Left renal pelvis (tissue), 4 donors: ENCODE data around the gene PDE6B. TPM values are rescaled to one million over a fixed set of nuclear protein-coding genes. Genes with fewer than 3 reads are reported as not detected.
"Not testable (repeated sequence)": the region's sequence is repeated elsewhere in the genome, so short reads cannot be mapped to it uniquely, and the experiment has no call there.

Source experiments
- DNase-seq, 4 donors: peaks; one replicate each; pipeline ENCODE4 v3.0.0-alpha.2; 2013; ENCODE audit warnings: low read depth in 4 of 4, low spot score in 3 of 4
- polyA plus RNA-seq, 4 donors: library from polyadenylated mRNA; unstranded; fragments of 120-200 nt; gene quantifications; one replicate each; pipeline ENCODE4 v1.2.1, GENCODE V29; 2013; ENCODE audit not compliant: insufficient read length in 4 of 4

PDE6B gene
- polyA plus RNA-seq, 4 donors: 10.7 to 48.6 (median 34.6) TPM

- DNase-seq: no peak
These were observed 9.2 kb downstream of the PDE6B start for GRCh38 chr4:634599-634985.

- not testable (repeated sequence) for DNase-seq
These were observed 9.9 kb downstream of the PDE6B start for GRCh38 chr4:635066-635835.

GRCh38 chr4:635851-636627, 10.7 kb downstream of the PDE6B start:
- no peak for DNase-seq

- DNase-seq: no peak
These were observed 11.3 kb downstream of the PDE6B start for GRCh38 chr4:636628-637159.

DNA sequence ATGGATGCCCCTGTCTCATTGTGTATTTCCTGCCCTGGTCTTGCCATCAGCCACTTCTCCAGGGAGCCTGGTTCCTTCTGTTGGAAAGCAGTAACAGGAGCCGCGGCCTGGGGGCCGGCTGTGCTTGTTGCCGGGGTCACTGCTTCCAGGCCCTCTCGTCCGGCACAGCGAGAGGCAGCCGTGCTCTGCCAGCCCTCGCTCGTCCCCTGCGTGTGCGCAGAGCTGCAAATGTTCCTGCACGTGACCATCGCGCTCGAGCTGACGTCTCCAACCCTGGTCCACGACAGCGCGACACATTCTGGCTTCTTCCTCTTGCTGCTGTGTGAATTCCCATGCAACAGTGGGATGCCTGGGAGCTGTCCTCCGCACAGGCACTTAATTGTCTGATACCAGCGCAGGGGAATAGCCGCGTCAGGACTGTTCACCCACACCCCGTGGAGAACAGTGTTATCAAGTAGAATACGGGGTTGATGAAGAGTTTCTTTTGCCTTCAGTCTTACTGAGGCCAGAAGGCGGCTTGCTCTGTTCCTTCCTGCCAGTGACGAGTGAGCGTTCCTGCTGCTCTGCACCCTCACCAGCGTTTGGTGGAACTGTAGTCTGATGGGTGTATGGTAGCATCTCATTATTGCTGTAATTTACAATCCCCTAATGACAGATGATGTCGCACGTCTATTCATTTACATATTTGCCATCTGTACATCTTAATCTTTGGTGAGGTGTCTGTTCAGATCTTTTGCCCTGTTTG, 12.3 kb downstream of the PDE6B start:
- no peak for DNase-seq

GRCh38 chr4:642366-642765, 17.0 kb downstream of the PDE6B start:
- DNase-seq: not testable (repeated sequence)

- no peak for DNase-seq
These were observed 21.1 kb downstream of the PDE6B start for GRCh38 chr4:646460-646859.

DNA sequence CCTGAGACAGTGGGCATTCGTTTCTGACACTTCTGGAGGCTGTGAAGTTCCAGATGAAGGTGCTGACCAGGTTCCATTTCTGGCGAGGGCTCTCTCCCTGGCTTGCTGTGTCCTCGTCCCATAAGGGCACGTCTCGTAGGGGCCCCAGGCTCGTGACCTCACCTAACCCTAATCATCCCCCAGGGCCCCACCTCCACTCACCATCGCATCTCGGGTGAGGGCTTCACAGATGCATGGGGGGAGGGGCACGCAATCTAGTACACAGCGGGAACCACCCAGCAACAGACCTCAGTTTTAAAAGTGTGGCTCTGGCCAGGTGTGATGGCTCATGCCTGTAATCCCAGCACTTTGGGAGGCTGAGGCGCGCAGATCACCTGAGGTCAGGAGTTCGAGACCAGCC, 22.1 kb downstream of the PDE6B start:
- no peak for DNase-seq

DNA sequence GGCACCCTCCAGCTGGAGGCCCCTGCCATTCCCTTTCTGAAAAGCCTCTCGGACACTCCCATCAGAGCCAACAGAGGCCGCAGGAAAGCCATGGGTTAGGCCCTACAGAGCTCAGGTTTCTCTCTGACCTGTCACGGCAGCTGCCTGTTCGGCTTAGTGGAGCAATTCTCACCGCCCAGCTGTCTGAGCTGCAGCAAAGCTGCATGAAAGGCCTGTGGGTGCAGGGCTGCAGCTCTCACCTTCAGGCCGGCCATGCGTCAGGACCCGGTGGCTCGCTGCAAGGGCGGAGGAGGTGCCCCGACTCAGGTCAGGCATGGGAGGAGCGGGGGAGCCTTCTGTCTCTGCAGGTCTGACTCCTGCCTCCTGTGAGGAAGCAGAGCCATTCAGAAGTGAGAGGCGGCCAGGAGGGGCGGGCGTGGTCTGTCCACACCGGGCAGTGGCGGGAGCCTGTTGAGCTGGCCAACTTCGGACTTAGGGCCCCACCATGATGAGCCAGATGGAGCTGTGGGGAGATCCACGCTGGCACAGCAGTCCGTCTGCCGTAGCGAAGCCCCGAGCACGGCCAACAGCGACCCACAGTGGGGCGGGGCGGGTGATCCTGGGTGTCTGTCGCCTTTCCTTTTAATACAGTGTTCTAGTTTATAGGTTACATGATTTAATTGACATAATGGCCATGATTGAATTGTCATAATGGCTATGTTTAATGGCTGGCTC, 23.4 kb downstream of the PDE6B start:
- DNase-seq: peak in 1 of 4 donors; percentile 57

DNA sequence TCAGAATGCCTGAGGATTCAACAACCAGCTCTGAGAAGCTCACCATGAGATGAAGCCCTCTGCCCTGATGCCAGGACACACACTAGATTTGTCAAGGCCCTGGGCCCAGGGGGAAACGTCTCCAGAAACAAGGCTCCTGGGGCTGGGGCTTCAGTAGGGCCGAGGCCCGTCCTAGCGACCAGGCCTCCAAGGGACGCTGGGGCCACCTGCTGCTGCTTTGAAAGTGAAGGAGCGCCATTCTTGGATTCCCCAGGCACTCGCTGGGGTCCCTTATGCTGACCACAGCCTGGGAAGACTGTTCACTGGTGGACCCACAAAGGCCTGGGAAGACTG, 23.9 kb downstream of the PDE6B start:
- no peak for DNase-seq

DNA sequence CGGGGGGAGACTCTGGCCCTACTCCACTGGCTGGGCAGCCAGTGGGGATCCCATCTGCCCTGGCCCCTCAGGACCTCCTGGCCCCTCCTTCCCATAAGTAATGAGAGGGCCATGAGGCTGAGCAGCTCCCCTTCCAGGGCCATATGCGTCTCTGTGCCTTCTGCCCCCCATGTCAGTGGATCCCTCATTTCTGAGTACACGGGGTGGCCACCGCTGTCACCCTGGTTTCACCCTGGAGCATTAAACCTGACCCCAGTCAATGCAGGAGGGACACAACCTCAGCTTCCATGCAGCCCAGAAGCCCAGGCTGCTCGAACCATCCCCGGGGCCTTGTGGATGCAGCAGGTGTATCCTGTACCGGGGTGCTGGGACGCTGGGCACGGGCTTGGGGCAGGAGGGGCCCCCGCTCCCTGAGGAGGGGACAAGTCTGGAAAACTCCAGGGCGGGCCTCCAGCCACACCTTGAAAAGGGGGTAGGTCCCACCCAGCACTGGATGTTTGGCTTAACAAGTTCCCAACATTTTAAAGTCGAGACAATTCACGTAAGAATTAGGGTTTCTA, 24.5 kb downstream of the PDE6B start:
- no peak for DNase-seq

DNA sequence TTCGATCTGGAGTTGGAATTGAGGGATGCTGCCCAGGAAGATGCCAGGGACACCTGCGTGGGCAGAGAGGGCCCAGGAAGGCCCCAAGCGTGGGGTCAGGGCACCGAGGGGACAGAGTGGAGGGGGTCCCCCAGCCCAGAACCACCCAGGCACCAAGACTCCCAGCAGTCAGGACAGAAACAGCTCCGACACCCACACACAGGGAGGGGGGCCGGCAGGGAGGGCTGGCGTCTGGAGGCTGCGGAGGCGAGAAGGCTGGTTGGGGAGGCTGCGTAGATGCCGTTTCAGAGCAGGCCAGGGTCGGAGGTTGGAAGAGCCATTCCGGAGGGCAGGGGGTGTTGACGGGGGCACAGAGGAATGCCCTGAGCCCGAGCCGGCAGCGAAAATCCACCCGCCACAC, 25.1 kb downstream of the PDE6B start:
- DNase-seq: no peak

DNA sequence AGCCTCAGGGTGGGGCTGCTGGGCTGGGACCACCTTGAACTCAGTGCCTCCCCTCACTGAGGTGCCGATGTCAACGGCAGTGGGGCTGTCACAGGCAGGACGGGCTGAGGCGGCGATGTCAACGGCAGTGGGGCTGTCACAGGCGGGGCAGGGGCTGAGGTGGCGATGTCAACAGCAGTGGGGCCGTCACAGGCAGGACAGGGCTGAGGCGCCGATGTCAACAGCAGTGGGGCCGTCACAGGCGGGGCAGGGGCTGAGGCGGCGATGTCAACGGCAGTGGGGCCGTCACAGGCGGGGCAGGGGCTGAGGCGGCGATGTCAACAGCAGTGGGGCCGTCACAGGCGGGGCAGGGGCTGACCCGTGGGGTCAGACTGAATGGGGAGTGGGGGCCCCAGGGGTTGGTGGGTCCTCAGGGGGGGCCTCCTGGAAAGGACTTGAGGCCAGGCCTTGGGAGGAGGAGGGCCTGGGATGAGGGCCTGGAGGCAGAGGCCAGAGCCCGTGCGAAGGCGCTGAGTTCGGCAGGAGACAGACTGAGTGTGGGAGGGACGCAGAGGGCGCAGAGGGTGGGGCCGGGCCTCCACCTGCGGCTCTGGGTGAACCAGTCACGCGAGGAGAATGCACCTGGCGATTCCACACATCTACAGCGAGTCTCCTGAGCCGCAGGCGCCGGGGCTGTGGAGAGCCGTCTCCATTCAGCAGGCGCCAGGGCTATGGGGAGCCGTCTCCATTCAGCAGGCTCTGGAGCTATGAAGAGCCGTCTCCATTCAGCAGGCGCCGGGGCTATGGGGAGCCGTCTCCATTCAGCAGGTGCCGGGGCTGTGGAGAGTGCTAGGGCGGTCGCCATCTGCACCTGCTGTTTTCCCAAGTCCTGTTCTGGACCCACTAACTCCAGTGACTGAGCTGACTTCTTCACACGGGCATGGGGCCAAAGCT, 25.8 kb downstream of the PDE6B start:
- DNase-seq: no peak

GRCh38 chr4:651884-652642, 26.7 kb downstream of the PDE6B start:
- DNase-seq: no peak

GRCh38 chr4:653080-653821, 27.9 kb downstream of the PDE6B start:
- DNase-seq: no peak

GRCh38 chr4:653831-654502, 28.6 kb downstream of the PDE6B start:
- no peak for DNase-seq

GRCh38 chr4:654503-654845, 29.1 kb downstream of the PDE6B start:
- no peak for DNase-seq
